A673 (cell line): ENCODE results near the gene BHLHE23. TPM values are rescaled to one million over a fixed set of nuclear protein-coding genes. Genes with fewer than 3 reads are reported as not detected.

Experiments
- BruUV-seq: library from RNA; stranded (reverse); fragments of 400-500 nt; replicated peaks from 2 replicates; lab custom pipeline; 2021; lab: Mats Ljungman, UMichigan
- CTCF ChIA-PET: fragments of 300-600 bp; sonication (Branson Sonifier 250); formaldehyde crosslinking; loops from one replicate; lab custom pipeline; 2022; ENCODE audit warnings: antibody characterized with exemption; lab: Charles Lee
- POLR2A ChIA-PET: fragments of 300-600 bp; sonication (Branson Sonifier 250); formaldehyde crosslinking; loops from one replicate; lab custom pipeline; 2022; ENCODE audit warnings: antibody characterized with exemption; ENCODE audit not compliant: low non-redundant PET; lab: Charles Lee
- DNase-seq: peaks from one replicate; pipeline ENCODE4 v3.0.0-alpha.2; 2015; ENCODE audit warnings: low spot score
- H3K27ac ChIP-seq: fragments of 200-600 bp; sonication (generic); 2 replicates; pipeline ENCODE4 v1.5.1; 2016; ENCODE audit warnings: mixed run types, low read depth, mild to moderate bottlenecking, mixed read lengths, antibody characterized with exemption, low read length; ENCODE audit not compliant: poor library complexity, severe bottlenecking
- H3K27me3 ChIP-seq: fragments of 200-600 bp; sonication (generic); replicated peaks from 2 replicates; pipeline ENCODE4 v1.6.1; 2017; ENCODE audit warnings: mixed run types, low read depth, mild to moderate bottlenecking, mixed read lengths, antibody characterized with exemption, low read length; ENCODE audit not compliant: insufficient read depth, poor library complexity
- H3K36me3 ChIP-seq: fragments of 200-600 bp; sonication (generic); 2 replicates; pipeline ENCODE4 v1.6.1; 2016; ENCODE audit warnings: mixed run types, mild to moderate bottlenecking, mixed read lengths, antibody characterized with exemption, low read length; ENCODE audit not compliant: insufficient read depth, poor library complexity, severe bottlenecking
- H3K4me1 ChIP-seq: fragments of 200-600 bp; sonication (generic); 2 replicates; pipeline ENCODE4 v1.6.1; 2017; ENCODE audit warnings: mixed run types, mild to moderate bottlenecking, mixed read lengths, antibody characterized with exemption, low read length; ENCODE audit not compliant: insufficient read depth, poor library complexity, severe bottlenecking
- H3K4me3 ChIP-seq: fragments of 200-600 bp; sonication (generic); 2 replicates; pipeline ENCODE4 v1.5.1; 2016; ENCODE audit warnings: low read depth, mixed run types, mild to moderate bottlenecking, mixed read lengths, low read length; ENCODE audit not compliant: poor library complexity, severe bottlenecking
- H3K9me3 ChIP-seq: fragments of 200-600 bp; sonication (generic); 2 replicates; pipeline ENCODE4 v1.6.1; 2016; ENCODE audit warnings: mixed run types, low read depth, mild to moderate bottlenecking, mixed read lengths, antibody characterized with exemption, low read length; ENCODE audit not compliant: poor library complexity, severe bottlenecking
- EZH2 ChIP-seq: fragments of 200-600 bp; sonication (generic); IDR thresholded peaks from 2 replicates; pipeline ENCODE4 v1.6.1; 2017; ENCODE audit warnings: borderline replicate concordance, low read depth, mild to moderate bottlenecking, mixed read lengths, antibody characterized with exemption, low read length; ENCODE audit not compliant: poor library complexity, severe bottlenecking
- intact Hi-C: fragments of 100-400 bp; cut with micrococcal nuclease; formaldehyde crosslinking; loops from one replicate; pipeline ENCODE4 v1.10.0; 2022; ENCODE audit not compliant: unreplicated experiment
- total RNA-seq: library from RNA; stranded (reverse); gene quantifications from 2 replicates; pipeline ENCODE4 v1.2.3, GENCODE V29; 2021
- TF ChIP-seq, protein P1 (sequence below): fragments of 300-800, 200-600 bp; sonication (generic); conservative IDR thresholded peaks from 2 replicates; pipeline ENCODE4 v1.5.1; 2017; ENCODE audit warnings: low read depth, mild to moderate bottlenecking, antibody characterized with exemption, low read length, moderate library complexity, mixed read lengths

The BHLHE23 gene
- total RNA-seq, 1 experiment from 2014 or later: not detected

DNA sequence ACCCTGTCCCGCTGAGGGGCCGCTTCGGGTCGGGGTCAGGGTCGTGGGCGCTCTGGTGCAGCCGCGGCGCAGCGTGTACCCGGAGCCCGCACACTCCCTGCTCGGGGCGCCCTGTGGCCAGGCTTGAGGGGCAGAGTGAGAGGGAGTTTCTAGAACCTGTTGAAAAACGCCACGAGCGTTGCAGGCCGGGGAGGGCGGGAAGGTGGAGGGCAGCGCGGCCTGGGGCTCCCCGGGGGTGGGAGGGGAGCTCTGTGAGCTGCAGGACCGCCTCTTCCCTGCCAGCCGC lies 539 bp upstream of the BHLHE23 start:
- no peaks in the 10 kb centered on the region for H3K9me3 ChIP-seq
- ChIA-PET POLR2A (no interaction called here), CTCF (no interaction called here)
- no peaks in the 10 kb centered on the region for H3K36me3 ChIP-seq
- H3K27ac ChIP-seq: no peak overlapping the region
- H3K4me3 ChIP-seq: peak overlapping the region; percentile 32
- no peak for DNase-seq
- no TSS peak for BruUV-seq
- TF ChIP-seq, protein P1, sequence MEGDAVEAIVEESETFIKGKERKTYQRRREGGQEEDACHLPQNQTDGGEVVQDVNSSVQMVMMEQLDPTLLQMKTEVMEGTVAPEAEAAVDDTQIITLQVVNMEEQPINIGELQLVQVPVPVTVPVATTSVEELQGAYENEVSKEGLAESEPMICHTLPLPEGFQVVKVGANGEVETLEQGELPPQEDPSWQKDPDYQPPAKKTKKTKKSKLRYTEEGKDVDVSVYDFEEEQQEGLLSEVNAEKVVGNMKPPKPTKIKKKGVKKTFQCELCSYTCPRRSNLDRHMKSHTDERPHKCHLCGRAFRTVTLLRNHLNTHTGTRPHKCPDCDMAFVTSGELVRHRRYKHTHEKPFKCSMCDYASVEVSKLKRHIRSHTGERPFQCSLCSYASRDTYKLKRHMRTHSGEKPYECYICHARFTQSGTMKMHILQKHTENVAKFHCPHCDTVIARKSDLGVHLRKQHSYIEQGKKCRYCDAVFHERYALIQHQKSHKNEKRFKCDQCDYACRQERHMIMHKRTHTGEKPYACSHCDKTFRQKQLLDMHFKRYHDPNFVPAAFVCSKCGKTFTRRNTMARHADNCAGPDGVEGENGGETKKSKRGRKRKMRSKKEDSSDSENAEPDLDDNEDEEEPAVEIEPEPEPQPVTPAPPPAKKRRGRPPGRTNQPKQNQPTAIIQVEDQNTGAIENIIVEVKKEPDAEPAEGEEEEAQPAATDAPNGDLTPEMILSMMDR: no peak
- TF ChIP-seq EZH2: no peak
- peaks cover 15% of the 10 kb centered on the region for H3K4me1 ChIP-seq
- peaks cover 92% of the 10 kb centered on the region for H3K27me3 ChIP-seq
- intact Hi-C loops: loop anchor here (5.0 to 10.0 kb wide), 3 partner anchors 105 to 185 kb away; no protein-coding TSS in a partner anchor

DNA sequence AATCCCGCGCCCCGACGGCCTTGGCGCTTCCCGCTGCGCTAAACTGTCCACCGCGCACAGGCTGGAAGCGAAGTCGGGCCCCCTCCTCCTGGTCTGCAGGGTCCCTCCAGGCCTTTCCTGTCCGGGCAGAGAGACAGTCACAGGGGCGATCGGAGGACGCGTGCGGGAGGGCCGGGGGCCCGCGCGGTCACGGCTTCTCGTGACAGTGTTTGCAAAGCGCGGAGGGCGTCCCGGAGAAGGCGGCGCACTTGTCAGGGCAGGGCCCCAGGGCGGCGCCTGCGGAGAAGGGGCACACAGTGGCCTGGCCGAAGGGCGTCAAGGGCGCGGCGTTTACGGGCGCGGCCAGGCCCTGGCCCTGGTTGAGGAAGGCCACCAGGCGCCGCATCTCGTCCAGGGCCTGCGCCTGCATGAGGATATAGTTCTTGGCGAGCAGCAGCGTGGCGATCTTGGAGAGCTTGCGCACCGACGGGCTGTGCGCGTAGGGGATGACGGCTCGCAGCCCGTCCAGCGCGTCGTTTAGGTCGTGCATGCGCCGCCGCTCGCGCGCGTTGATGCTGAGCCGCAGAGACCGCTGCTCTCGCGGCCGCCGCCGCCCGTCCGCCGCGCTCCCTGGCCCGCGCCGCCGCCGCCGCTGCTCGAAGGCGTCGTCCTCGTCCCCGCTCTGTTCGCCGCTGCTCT lies 763 bp downstream of the BHLHE23 start:
- POLR2A ChIA-PET: no interaction called here
- DNase-seq: peak; percentile 41

DNA sequence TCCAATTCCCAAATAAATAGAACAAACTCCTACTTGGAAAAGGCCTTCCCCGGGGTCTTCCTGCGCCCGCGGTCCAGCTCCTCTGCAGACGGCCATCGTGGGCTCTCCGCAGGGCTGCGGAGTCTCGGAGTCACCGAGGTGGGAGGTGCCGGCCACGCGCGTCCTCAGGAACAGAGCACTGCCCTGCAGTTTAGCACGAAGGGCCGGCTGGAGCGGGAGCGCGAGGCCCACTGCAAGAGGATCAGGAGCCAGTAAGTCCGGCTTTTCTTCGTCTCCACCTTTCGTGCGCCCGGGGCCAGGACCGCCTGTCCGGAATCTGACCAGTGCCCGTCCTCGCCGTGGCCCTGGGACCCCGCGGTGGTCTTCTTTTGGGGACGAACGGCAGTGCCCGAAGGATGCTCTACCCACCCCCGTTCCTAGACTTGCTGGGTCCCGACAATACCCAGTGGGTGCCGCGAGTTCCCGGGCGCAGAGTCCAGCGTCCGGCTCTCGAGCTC lies 1.4 kb downstream of the BHLHE23 start:
- intact Hi-C loops: loop anchor here (5.0 to 10.0 kb wide), 3 partner anchors 103 to 183 kb away; no protein-coding TSS in a partner anchor
- Histone ChIP-seq H3K9me3 (no peaks in the 10 kb centered on the region), H3K36me3 (no peaks in the 10 kb centered on the region), H3K4me3 (no peak overlapping the region), H3K27ac (no peak overlapping the region), H3K27me3 (peaks cover 86% of the 10 kb centered on the region), H3K4me1 (peaks cover 15% of the 10 kb centered on the region)
- ChIA-PET POLR2A (no interaction called here), CTCF (no interaction called here)
- BruUV-seq: no TSS peak
- DNase-seq: no peak
- TF ChIP-seq, protein P1: no peak
- TF ChIP-seq EZH2: no peak

More for the DNA sequence above, 763 bp downstream of the BHLHE23 start:
- intact Hi-C loops: loop anchor here (5.0 to 10.0 kb wide), 3 partner anchors 104 to 184 kb away; no protein-coding TSS in a partner anchor
- no peaks in the 10 kb centered on the region for H3K9me3 ChIP-seq
- peak overlapping the region; percentile 32 for H3K4me3 ChIP-seq
- CTCF ChIA-PET: interaction anchor here (1.0 kb wide), 1 partner anchor 33 kb away, joined by 7 read pairs; no protein-coding TSS in a partner anchor
- H3K4me1 ChIP-seq: peaks cover 15% of the 10 kb centered on the region
- H3K27ac ChIP-seq: no peak overlapping the region
- no TSS peak for BruUV-seq
- TF ChIP-seq, protein P1: no peak
- TF ChIP-seq EZH2: peak; percentile 94
- no peaks in the 10 kb centered on the region for H3K36me3 ChIP-seq
- peaks cover 85% of the 10 kb centered on the region for H3K27me3 ChIP-seq
